WTC11 (cell line): ENCODE measurements around the gene LIMS2. TPM values are rescaled to one million over a fixed set of nuclear protein-coding genes. Genes with fewer than 3 reads are reported as not detected.

Source experiments
- ATAC-seq: fragments of 200-7000 bp; cut with Tn5 transposase; 2 replicates; pipeline ENCODE4 v1.10.0; 2021; ENCODE audit warnings: mild to moderate bottlenecking, moderate library complexity
- CTCF ChIA-PET: fragments of 300-600 bp; sonication (Branson Sonifier 250); formaldehyde crosslinking; loops from one replicate; lab custom pipeline; 2021; ENCODE audit warnings: antibody characterized with exemption; lab: Charles Lee
- POLR2A ChIA-PET: fragments of 350-600 bp; sonication (Branson Sonifier 250); formaldehyde crosslinking; loops from one replicate; lab custom pipeline; 2021; ENCODE audit warnings: antibody characterized with exemption; lab: Charles Lee
- DNase-seq: peaks from one replicate; pipeline ENCODE4 v3.0.0; 2021; ENCODE audit warnings: low spot score
- H3K27ac Mint-ChIP-seq: 2 replicates; pipeline ENCODE4 v1.8.0; 2021; ENCODE audit warnings: mixed read lengths
- H3K27me3 Mint-ChIP-seq: 2 replicates; pipeline ENCODE4 v1.8.0; 2021; ENCODE audit warnings: low read depth, mild to moderate bottlenecking, moderate library complexity, mixed read lengths
- H3K36me3 Mint-ChIP-seq: 2 replicates; pipeline ENCODE4 v1.8.0; 2021; ENCODE audit warnings: mixed read lengths
- H3K4me1 Mint-ChIP-seq: 2 replicates; pipeline ENCODE4 v1.8.0; 2022; ENCODE audit warnings: mixed read lengths
- H3K4me3 Mint-ChIP-seq: 2 replicates; pipeline ENCODE4 v1.8.0; 2021; ENCODE audit warnings: mild to moderate bottlenecking, moderate library complexity, mixed read lengths
- H3K9me3 Mint-ChIP-seq: 2 replicates; pipeline ENCODE4 v1.8.0; 2021; ENCODE audit warnings: mixed read lengths
- AR ChIP-seq: fragments of 250-450 bp; sonication (Bioruptor Pico); IDR thresholded peaks from 2 replicates; pipeline ENCODE4 v1.9.0; 2021; ENCODE audit warnings: mild to moderate bottlenecking
- ELF4 ChIP-seq: sonication (generic); formaldehyde crosslinking; IDR thresholded peaks from 2 replicates; pipeline ENCODE4 v1.8.1; 2022; ENCODE audit warnings: low read depth, mild to moderate bottlenecking, moderate library complexity, missing genetic modification reagents
- EMX1 ChIP-seq: fragments of 250-450 bp; sonication (Bioruptor Pico); IDR thresholded peaks from 2 replicates; pipeline ENCODE4 v1.8.0; 2021; ENCODE audit warnings: mild to moderate bottlenecking
- ESRRA ChIP-seq: sonication (generic); formaldehyde crosslinking; IDR thresholded peaks from 2 replicates; pipeline ENCODE4 v1.8.1; 2022; ENCODE audit warnings: mild to moderate bottlenecking, missing genetic modification reagents, borderline replicate concordance
- GTF2I ChIP-seq: fragments of 250-450 bp; sonication (Bioruptor Pico); conservative IDR thresholded peaks from 2 replicates; pipeline ENCODE4 v1.4.0; 2021; ENCODE audit warnings: mild to moderate bottlenecking
- IRF2 ChIP-seq: sonication (generic); formaldehyde crosslinking; IDR thresholded peaks from 2 replicates; pipeline ENCODE4 v1.8.0; 2022; ENCODE audit warnings: low read depth, missing genetic modification reagents, borderline replicate concordance
- KAT7 ChIP-seq: sonication (generic); formaldehyde crosslinking; IDR thresholded peaks from 2 replicates; pipeline ENCODE4 v1.8.1; 2023; ENCODE audit warnings: missing genetic modification reagents, mild to moderate bottlenecking, borderline replicate concordance
- MAX ChIP-seq: sonication (generic); formaldehyde crosslinking; IDR thresholded peaks from 2 replicates; pipeline ENCODE4 v1.8.0; 2022; ENCODE audit warnings: mild to moderate bottlenecking, missing genetic modification reagents
- NFATC4 ChIP-seq: fragments of 250-450 bp; sonication (Bioruptor Pico); IDR thresholded peaks from 2 replicates; pipeline ENCODE4 v1.9.0; 2021; ENCODE audit warnings: mild to moderate bottlenecking
- SMAD4 ChIP-seq: sonication (generic); formaldehyde crosslinking; IDR thresholded peaks from 2 replicates; pipeline ENCODE4 v1.8.0; 2022; ENCODE audit warnings: mild to moderate bottlenecking, missing genetic modification reagents
- ZNF138 ChIP-seq: sonication (generic); formaldehyde crosslinking; conservative IDR thresholded peaks from 2 replicates; pipeline ENCODE4 v1.8.1; 2022; ENCODE audit warnings: mild to moderate bottlenecking, moderate library complexity, missing genetic modification reagents
- ZNF219 ChIP-seq: sonication (generic); formaldehyde crosslinking; IDR thresholded peaks from 2 replicates; pipeline ENCODE4 v1.8.0; 2023; ENCODE audit warnings: missing genetic modification reagents, mild to moderate bottlenecking, borderline replicate concordance
- ZNF416 ChIP-seq: fragments of 250-450 bp; sonication (Bioruptor Pico); IDR thresholded peaks from 2 replicates; pipeline ENCODE4 v1.9.0; 2021; ENCODE audit warnings: mild to moderate bottlenecking, inconsistent platforms
- ZNF423 ChIP-seq: fragments of 250-450 bp; sonication (Bioruptor Pico); IDR thresholded peaks from 2 replicates; pipeline ENCODE4 v2.1.2; 2022; ENCODE audit warnings: mild to moderate bottlenecking, moderate library complexity
- ZSCAN18 ChIP-seq: fragments of 250-450 bp; sonication (Bioruptor Pico); IDR thresholded peaks from 2 replicates; pipeline ENCODE4 v2.1.2; 2022; ENCODE audit warnings: mild to moderate bottlenecking, moderate library complexity
- total RNA-seq: library from RNA; stranded (reverse); gene quantifications from 3 replicates; pipeline ENCODE4 v1.2.3, GENCODE V29; 2021
- TF ChIP-seq, protein P1 (sequence below): sonication (generic); formaldehyde crosslinking; IDR thresholded peaks from 2 replicates; pipeline ENCODE4 v1.8.1; 2023; ENCODE audit warnings: mild to moderate bottlenecking, missing genetic modification reagents
- TF ChIP-seq, protein P2 (sequence below): sonication (generic); formaldehyde crosslinking; IDR thresholded peaks from 2 replicates; pipeline ENCODE4 v1.8.0; 2023; ENCODE audit warnings: missing genetic modification reagents, mild to moderate bottlenecking, borderline replicate concordance
- TF ChIP-seq, protein P3 (sequence below): sonication (generic); formaldehyde crosslinking; IDR thresholded peaks from 2 replicates; pipeline ENCODE4 v1.8.1; 2022; ENCODE audit warnings: missing genetic modification reagents, borderline replicate concordance
- TF ChIP-seq, protein P4 (sequence below): sonication (generic); formaldehyde crosslinking; IDR thresholded peaks from 2 replicates; pipeline ENCODE4 v1.8.1; 2023; ENCODE audit warnings: mild to moderate bottlenecking, missing genetic modification reagents, moderate library complexity

The LIMS2 gene
- total RNA-seq, 1 experiment from 2014 or later: 2.4 TPM

- POLR2A ChIA-PET: interaction anchor here (0.7 kb wide), 1 partner anchor 34 kb away, joined by 3 read pairs; no protein-coding TSS in a partner anchor
- Mint-ChIP-seq H3K4me1 (no peaks in the 10 kb centered on the region), H3K36me3 (no peaks in the 10 kb centered on the region), H3K27me3 (no peaks in the 10 kb centered on the region), H3K9me3 (no peaks in the 10 kb centered on the region), H3K4me3 (no peak overlapping the region), H3K27ac (no peak overlapping the region)
- CTCF ChIA-PET: interaction anchor here (0.8 to 2.0 kb wide), 5 partner anchors 24 to 70 kb away, joined by 3 to 11 read pairs (median 4); no protein-coding TSS in a partner anchor
- no peak for ATAC-seq
- no peak for DNase-seq
- no peak for TF ChIP-seq EMX1 (CRISPR knock-in tag)
- TF ChIP-seq ESRRA: no peak
- no peak for TF ChIP-seq ZNF219 (CRISPR knock-in tag)
- TF ChIP-seq, protein P1, sequence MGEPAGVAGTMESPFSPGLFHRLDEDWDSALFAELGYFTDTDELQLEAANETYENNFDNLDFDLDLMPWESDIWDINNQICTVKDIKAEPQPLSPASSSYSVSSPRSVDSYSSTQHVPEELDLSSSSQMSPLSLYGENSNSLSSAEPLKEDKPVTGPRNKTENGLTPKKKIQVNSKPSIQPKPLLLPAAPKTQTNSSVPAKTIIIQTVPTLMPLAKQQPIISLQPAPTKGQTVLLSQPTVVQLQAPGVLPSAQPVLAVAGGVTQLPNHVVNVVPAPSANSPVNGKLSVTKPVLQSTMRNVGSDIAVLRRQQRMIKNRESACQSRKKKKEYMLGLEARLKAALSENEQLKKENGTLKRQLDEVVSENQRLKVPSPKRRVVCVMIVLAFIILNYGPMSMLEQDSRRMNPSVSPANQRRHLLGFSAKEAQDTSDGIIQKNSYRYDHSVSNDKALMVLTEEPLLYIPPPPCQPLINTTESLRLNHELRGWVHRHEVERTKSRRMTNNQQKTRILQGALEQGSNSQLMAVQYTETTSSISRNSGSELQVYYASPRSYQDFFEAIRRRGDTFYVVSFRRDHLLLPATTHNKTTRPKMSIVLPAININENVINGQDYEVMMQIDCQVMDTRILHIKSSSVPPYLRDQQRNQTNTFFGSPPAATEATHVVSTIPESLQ (CRISPR knock-in tag): no peak
- no peak for TF ChIP-seq ZNF416
- no peak for TF ChIP-seq ZSCAN18 (CRISPR knock-in tag)
- no peak for TF ChIP-seq MAX (CRISPR knock-in tag)
- no peak for TF ChIP-seq GTF2I (CRISPR knock-in tag)
- TF ChIP-seq IRF2 (CRISPR knock-in tag): no peak
- TF ChIP-seq KAT7 (CRISPR knock-in tag): no peak
- TF ChIP-seq, protein P2, sequence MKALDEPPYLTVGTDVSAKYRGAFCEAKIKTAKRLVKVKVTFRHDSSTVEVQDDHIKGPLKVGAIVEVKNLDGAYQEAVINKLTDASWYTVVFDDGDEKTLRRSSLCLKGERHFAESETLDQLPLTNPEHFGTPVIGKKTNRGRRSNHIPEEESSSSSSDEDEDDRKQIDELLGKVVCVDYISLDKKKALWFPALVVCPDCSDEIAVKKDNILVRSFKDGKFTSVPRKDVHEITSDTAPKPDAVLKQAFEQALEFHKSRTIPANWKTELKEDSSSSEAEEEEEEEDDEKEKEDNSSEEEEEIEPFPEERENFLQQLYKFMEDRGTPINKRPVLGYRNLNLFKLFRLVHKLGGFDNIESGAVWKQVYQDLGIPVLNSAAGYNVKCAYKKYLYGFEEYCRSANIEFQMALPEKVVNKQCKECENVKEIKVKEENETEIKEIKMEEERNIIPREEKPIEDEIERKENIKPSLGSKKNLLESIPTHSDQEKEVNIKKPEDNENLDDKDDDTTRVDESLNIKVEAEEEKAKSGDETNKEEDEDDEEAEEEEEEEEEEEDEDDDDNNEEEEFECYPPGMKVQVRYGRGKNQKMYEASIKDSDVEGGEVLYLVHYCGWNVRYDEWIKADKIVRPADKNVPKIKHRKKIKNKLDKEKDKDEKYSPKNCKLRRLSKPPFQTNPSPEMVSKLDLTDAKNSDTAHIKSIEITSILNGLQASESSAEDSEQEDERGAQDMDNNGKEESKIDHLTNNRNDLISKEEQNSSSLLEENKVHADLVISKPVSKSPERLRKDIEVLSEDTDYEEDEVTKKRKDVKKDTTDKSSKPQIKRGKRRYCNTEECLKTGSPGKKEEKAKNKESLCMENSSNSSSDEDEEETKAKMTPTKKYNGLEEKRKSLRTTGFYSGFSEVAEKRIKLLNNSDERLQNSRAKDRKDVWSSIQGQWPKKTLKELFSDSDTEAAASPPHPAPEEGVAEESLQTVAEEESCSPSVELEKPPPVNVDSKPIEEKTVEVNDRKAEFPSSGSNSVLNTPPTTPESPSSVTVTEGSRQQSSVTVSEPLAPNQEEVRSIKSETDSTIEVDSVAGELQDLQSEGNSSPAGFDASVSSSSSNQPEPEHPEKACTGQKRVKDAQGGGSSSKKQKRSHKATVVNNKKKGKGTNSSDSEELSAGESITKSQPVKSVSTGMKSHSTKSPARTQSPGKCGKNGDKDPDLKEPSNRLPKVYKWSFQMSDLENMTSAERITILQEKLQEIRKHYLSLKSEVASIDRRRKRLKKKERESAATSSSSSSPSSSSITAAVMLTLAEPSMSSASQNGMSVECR: no peak
- no peak for TF ChIP-seq ZNF423 (CRISPR knock-in tag)
- no peak for TF ChIP-seq ZNF138 (CRISPR knock-in tag)
- TF ChIP-seq, protein P3, sequence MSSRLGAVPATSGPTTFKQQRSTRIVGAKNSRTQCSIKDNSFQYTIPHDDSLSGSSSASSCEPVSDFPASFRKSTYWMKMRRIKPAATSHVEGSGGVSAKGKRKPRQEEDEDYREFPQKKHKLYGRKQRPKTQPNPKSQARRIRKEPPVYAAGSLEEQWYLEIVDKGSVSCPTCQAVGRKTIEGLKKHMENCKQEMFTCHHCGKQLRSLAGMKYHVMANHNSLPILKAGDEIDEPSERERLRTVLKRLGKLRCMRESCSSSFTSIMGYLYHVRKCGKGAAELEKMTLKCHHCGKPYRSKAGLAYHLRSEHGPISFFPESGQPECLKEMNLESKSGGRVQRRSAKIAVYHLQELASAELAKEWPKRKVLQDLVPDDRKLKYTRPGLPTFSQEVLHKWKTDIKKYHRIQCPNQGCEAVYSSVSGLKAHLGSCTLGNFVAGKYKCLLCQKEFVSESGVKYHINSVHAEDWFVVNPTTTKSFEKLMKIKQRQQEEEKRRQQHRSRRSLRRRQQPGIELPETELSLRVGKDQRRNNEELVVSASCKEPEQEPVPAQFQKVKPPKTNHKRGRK (CRISPR knock-in tag): no peak
- no peak for TF ChIP-seq NFATC4 (CRISPR knock-in tag)
- TF ChIP-seq, protein P4, sequence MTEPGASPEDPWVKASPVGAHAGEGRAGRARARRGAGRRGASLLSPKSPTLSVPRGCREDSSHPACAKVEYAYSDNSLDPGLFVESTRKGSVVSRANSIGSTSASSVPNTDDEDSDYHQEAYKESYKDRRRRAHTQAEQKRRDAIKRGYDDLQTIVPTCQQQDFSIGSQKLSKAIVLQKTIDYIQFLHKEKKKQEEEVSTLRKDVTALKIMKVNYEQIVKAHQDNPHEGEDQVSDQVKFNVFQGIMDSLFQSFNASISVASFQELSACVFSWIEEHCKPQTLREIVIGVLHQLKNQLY (CRISPR knock-in tag): no peak
- no peak for TF ChIP-seq ELF4 (CRISPR knock-in tag)
- no peak for TF ChIP-seq SMAD4 (CRISPR knock-in tag)
- no peak for TF ChIP-seq AR (CRISPR knock-in tag)
Observed at GRCh38 chr2:127625572-127625951, 49.8 kb downstream of the LIMS2 start.
